Measurements from ENCODE around the gene TMEM139.

The TMEM139 gene

DNA sequence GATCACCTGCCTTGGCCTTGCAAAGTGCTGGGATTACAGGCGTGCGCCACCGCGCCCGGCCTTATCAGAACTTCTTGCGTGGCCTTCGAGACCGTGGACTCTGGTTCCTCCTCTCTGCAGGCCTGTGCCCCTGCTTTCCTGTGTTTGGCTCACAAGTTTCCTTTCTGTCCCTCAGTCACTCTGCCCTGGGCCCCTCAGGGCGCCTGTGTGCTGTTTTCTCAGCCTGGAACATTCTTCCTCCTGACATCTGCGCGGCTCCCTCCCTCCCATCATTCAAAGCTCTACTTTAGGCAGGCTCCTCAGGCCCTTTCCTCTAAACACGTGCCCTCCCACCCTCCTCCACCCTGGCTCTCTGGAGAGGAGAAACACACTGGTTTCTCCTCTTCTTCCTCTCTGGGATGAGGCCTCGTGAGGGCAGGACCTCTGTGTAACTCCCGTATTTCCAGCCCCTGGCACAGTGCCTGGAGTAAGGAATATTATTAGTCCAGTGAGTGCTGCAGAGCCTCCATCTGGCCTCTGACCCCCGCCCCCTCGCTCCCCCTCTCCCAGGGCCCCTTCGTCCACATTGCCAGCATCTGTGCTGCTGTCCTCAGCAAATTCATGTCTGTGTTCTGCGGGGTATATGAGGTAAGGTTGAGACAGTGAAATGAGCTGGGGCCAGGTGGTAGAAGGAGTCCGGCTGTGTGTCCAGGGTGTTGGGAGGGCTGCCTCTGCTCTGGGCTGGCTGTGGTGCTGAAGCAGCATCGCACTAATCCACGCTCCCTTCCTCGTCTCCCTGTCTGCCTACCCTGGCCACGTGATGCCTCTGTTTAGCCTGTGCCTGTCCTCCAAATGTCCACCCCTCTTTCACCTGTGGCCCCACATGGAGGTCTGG is 38.2 kb downstream of the TMEM139 start:
- DNase-seq (ENCODE audit: low read depth in 1 of 2, low spot score in 1 of 2) = no peak
- no peaks in the 10 kb centered on the region for H3K27me3 ChIP-seq (ENCODE audit: insufficient read depth, poor library complexity, severe bottlenecking)
- TF ChIP-seq, protein P1, sequence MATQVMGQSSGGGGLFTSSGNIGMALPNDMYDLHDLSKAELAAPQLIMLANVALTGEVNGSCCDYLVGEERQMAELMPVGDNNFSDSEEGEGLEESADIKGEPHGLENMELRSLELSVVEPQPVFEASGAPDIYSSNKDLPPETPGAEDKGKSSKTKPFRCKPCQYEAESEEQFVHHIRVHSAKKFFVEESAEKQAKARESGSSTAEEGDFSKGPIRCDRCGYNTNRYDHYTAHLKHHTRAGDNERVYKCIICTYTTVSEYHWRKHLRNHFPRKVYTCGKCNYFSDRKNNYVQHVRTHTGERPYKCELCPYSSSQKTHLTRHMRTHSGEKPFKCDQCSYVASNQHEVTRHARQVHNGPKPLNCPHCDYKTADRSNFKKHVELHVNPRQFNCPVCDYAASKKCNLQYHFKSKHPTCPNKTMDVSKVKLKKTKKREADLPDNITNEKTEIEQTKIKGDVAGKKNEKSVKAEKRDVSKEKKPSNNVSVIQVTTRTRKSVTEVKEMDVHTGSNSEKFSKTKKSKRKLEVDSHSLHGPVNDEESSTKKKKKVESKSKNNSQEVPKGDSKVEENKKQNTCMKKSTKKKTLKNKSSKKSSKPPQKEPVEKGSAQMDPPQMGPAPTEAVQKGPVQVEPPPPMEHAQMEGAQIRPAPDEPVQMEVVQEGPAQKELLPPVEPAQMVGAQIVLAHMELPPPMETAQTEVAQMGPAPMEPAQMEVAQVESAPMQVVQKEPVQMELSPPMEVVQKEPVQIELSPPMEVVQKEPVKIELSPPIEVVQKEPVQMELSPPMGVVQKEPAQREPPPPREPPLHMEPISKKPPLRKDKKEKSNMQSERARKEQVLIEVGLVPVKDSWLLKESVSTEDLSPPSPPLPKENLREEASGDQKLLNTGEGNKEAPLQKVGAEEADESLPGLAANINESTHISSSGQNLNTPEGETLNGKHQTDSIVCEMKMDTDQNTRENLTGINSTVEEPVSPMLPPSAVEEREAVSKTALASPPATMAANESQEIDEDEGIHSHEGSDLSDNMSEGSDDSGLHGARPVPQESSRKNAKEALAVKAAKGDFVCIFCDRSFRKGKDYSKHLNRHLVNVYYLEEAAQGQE (IDR thresholded peaks at IDR 0.05; ENCODE audit: insufficient replicate concordance, low read depth) = no peak
- TF ChIP-seq GABPA (IDR thresholded peaks at IDR 0.05; ENCODE audit: low read depth) (no peak), SPI1 (IDR thresholded peaks at IDR 0.05; ENCODE audit: borderline replicate concordance, low read depth) (no peak), POLR2AphosphoS5 (IDR thresholded peaks at IDR 0.05; ENCODE audit: low read depth) (no peak)
- TF ChIP-seq, protein P2, sequence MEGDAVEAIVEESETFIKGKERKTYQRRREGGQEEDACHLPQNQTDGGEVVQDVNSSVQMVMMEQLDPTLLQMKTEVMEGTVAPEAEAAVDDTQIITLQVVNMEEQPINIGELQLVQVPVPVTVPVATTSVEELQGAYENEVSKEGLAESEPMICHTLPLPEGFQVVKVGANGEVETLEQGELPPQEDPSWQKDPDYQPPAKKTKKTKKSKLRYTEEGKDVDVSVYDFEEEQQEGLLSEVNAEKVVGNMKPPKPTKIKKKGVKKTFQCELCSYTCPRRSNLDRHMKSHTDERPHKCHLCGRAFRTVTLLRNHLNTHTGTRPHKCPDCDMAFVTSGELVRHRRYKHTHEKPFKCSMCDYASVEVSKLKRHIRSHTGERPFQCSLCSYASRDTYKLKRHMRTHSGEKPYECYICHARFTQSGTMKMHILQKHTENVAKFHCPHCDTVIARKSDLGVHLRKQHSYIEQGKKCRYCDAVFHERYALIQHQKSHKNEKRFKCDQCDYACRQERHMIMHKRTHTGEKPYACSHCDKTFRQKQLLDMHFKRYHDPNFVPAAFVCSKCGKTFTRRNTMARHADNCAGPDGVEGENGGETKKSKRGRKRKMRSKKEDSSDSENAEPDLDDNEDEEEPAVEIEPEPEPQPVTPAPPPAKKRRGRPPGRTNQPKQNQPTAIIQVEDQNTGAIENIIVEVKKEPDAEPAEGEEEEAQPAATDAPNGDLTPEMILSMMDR (IDR thresholded peaks at IDR 0.05; ENCODE audit: insufficient read depth, low read length) = no peak
- H3K4me3 ChIP-seq (replicated peaks; ENCODE audit: insufficient read depth, low read length) = no peak overlapping the region
- H3K27ac ChIP-seq (replicated peaks) = no peak overlapping the region

DNA sequence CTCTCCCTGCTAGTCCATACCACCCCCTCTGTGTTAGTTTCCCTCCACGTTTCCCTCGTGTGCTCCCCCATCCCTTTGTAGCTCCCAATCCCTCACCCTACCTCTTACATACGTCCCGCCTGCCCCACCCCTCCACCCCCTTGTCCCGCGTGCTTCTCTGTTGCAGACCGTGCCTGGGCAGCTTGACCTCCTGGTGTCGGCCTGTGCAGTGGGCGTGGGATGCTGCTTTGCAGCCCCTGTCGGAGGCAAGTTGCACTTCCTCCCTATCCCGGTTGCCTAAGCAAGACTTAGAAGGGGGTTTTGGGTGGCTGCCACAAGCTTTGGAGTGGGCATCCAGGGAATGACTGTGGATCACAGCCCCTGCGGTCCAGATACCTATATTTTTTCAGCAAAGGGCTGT is 38.9 kb downstream of the TMEM139 start:
- Histone ChIP-seq H3K27ac (replicated peaks) (no peak overlapping the region), H3K27me3 (ENCODE audit: insufficient read depth, poor library complexity, severe bottlenecking) (no peaks in the 10 kb centered on the region), H3K4me3 (replicated peaks; ENCODE audit: insufficient read depth, low read length) (no peak overlapping the region)
- no peak for DNase-seq (ENCODE audit: low read depth in 1 of 2, low spot score in 1 of 2)
- no peak for TF ChIP-seq GABPA (IDR thresholded peaks at IDR 0.05; ENCODE audit: low read depth)
- TF ChIP-seq, protein P2 (IDR thresholded peaks at IDR 0.05; ENCODE audit: insufficient read depth, low read length) = no peak
- TF ChIP-seq, protein P1 (IDR thresholded peaks at IDR 0.05; ENCODE audit: insufficient replicate concordance, low read depth) = no peak

DNA sequence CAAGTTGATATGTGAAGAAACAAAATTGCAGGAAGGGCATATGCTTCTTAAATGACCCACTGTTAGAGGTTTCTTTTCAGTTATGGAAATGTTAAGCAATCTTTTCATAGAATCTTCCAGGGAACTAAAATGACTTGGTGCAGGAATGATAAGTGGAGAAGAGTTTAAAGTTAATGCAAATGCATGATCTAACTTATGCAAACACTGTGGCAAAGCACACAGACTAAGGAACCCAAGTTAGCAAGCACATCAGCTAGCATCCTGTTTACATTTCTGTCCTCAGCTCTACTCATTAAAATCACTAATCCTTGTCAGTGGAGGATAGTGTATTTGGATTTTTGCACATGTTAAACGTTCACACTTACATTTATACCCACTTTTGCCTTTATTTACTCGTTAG is 40.5 kb downstream of the TMEM139 start:
- Histone ChIP-seq H3K27me3 (ENCODE audit: insufficient read depth, poor library complexity, severe bottlenecking) (no peaks in the 10 kb centered on the region), H3K4me3 (replicated peaks; ENCODE audit: insufficient read depth, low read length) (no peak overlapping the region), H3K27ac (replicated peaks) (no peak overlapping the region)
- TF ChIP-seq GABPA (IDR thresholded peaks at IDR 0.05; ENCODE audit: low read depth) = no peak
- TF ChIP-seq SPI1 (IDR thresholded peaks at IDR 0.05; ENCODE audit: borderline replicate concordance, low read depth) = no peak
- TF ChIP-seq, protein P1 (IDR thresholded peaks at IDR 0.05; ENCODE audit: insufficient replicate concordance, low read depth) = no peak
- TF ChIP-seq, protein P2 (IDR thresholded peaks at IDR 0.05; ENCODE audit: insufficient read depth, low read length) = no peak
- no peak for TF ChIP-seq POLR2AphosphoS5 (IDR thresholded peaks at IDR 0.05; ENCODE audit: low read depth)
- no peak for DNase-seq (ENCODE audit: low read depth in 1 of 2, low spot score in 1 of 2)

Measured in HL-60 (cell line).